GM20000 (cell line): ENCODE data around the gene RIBC2.

Experiments used
- DNase-seq: peaks from one replicate; pipeline ENCODE4 v3.0.0; 2012; ENCODE audit warnings: low spot score
- CTCF ChIP-seq: IDR thresholded peaks from 2 replicates; pipeline ENCODE4 v1.5.1; 2012; ENCODE audit warnings: mild to moderate bottlenecking, control low read depth; ENCODE audit errors: extremely low read depth, missing control alignments

Gene RIBC2

DNA sequence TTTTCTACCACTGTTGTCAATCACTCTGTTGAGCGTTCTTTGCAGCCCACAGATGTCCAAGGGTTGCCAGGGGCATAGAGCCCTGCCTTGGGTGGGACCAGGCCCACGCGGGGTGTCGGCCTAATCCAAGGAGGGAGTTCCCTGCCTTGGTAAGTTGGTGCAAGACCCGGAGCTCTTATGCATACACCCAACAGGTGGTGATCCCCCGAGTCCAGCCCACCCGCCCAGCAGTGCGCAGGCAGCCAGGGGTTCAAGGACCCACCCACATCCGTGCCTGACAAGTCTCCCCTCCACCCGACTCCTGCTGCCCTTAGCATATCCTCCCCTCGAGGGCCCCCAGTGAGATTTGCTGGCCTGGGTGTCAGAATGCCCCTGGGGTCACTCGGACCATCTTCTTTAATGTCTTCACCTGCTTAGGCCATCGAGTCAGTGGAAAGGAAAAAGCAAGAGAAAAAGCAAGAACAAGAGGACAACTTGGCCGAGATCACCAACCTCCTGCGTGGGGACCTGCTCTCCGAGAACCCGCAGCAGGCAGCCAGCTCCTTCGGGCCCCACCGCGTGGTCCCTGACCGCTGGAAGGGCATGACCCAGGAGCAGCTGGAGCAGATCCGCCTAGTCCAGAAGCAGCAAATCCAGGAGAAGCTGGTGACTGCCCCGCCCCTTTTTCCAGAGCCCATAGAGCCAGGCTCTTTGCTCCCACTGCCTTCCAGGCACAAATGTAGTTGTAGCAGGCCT is 12.2 kb downstream of the RIBC2 start:
- no peak for TF ChIP-seq CTCF
- no peak for DNase-seq

GRCh38 chr22:45426387-45426786 is 12.9 kb downstream of the RIBC2 start:
- DNase-seq = no peak
- TF ChIP-seq CTCF = no peak

GRCh38 chr22:45427114-45427513 is 13.6 kb downstream of the RIBC2 start:
- DNase-seq = no peak
- TF ChIP-seq CTCF = no peak

DNA sequence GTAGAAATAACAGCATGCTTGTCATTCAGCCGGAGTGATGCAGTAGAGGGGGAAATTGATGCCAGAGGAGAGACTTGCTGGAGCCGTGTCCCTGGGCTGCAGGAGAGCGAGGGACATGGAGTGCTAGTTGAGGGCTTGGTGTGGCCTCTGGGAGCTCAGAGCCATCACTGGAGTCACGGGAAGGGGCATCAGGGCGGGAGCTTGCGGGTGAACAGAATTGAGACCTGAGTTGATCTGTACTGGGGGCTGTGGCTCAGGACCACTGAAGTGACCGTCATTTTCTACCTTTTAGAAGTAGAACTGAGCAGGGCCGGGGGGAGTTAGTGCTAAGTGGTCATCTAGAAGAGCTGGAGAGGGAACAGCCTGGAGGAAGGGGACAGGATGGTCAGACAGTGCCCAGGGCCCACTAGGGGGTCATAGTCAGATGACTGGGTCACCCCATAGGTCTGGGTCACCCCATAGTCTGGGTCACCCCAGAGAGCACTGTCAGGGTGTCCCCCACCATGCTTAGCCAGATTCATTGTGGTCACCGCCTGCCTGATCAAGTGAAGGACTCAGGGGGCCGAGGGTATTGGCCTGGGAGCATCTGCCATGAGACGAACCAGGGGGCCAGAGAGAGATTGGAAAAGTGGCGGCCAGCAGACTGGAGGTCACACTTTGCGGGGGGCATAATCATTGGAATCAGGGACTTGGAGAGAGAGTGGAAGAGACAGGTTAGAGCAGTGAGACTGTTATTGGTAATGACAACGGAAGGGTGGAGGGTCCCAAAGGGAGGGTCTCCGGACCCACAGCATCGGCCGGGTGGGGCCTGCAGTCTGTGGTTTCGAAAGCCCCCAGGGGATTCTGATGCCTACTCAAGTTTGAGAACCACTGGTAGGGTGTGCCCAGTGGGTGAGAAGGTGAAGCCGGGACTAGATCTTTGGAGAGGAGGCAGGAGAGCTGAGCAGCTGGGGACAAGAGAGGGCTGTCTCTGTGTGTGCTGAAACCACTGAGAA is 15.2 kb downstream of the RIBC2 start:
- TF ChIP-seq CTCF = no peak
- no peak for DNase-seq

GRCh38 chr22:45429424-45429823 is 15.9 kb downstream of the RIBC2 start:
- DNase-seq = no peak
- no peak for TF ChIP-seq CTCF

GRCh38 chr22:45429981-45430775 is 16.7 kb downstream of the RIBC2 start:
- no peak for TF ChIP-seq CTCF
- no peak for DNase-seq

DNA sequence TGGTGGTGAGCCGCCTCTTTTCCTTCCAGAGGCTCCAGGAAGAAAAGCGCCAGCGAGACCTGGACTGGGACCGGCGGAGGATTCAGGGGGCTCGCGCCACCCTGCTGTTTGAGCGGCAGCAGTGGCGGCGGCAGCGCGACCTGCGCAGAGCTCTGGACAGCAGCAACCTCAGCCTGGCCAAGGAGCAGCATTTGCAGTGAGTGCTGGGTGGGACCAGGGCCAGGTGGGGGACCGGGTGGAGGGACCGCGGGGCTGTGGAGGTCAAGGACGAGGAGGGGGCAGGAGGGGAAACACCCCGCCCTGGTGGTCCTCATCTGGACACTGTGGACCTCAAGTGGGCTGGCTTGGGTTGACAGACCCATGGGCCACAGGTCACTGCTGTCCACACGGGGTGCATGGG is 17.4 kb downstream of the RIBC2 start:
- no peak for DNase-seq
- no peak for TF ChIP-seq CTCF
